Measurements from ENCODE around the gene CLDN14. TPM values are rescaled to one million over a fixed set of nuclear protein-coding genes. Genes with fewer than 3 reads are reported as not detected.

Gene CLDN14
- total RNA-seq, 1 experiment from 2014 or later = not detected

DNA sequence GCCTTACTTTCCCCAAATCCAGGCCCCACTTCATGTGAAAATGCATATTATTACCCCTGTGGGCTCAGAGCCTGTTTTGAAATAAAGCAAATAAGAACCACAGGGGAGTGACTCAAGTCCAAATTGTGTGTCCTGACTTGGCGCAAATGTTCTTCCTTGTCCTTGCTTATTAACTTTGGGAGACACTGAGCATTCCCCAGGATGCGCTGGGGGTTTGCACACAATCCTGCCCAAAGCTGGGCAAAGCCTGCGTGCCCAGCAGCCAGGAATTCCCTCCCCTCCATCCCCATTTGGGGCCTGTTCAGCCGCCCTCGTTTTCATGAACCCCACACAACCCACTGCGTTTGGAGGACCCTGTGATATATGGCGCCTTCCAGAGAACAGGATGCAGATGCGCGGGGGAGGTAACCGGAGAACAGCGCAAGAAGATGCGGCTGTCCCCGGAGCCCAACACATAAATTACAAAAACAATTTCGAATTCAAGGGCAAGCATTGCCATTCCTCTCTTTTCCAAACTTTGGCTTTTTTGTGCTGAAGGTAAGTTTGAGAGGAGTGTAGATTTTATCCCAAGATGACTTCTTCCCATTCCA lies 42.4 kb upstream of the CLDN14 start:
- H3K27ac ChIP-seq (ENCODE audit: insufficient read length, low read depth, low read length) = no peak overlapping the region
- no peaks in the 10 kb centered on the region for H4K20me1 ChIP-seq (ENCODE audit: control insufficient read depth, insufficient read depth, insufficient read length)
- H2BK12ac ChIP-seq (ENCODE audit: insufficient read length, low read depth, low read length) = no peak overlapping the region
- H3K23me2 ChIP-seq (ENCODE audit: insufficient read length, low read depth, low read length, poor library complexity, severe bottlenecking) = no peaks in the 10 kb centered on the region
- H3K23ac ChIP-seq (ENCODE audit: insufficient read length, low read depth, low read length) = no peak overlapping the region
- H3K4me1 ChIP-seq (ENCODE audit: insufficient read depth, low read length) = no peaks in the 10 kb centered on the region
- no peak overlapping the region for H3K4me2 ChIP-seq (ENCODE audit: insufficient read depth, insufficient read length, low read length)
- H3K79me2 ChIP-seq (ENCODE audit: insufficient read depth, low read length) = no peaks in the 10 kb centered on the region
- no peak overlapping the region for H3K18ac ChIP-seq (ENCODE audit: insufficient read length, low read depth, low read length)
- no peak overlapping the region for H2BK120ac ChIP-seq (ENCODE audit: low read depth, low read length, poor library complexity, severe bottlenecking)
- no peak overlapping the region for H3K4ac ChIP-seq (ENCODE audit: low read depth, low read length)
- no CpG with 5 or more reads among the region's 14 CpGs for WGBS (ENCODE audit: extremely low coverage, insufficient read length, low lambda C conversion rate)
- Mint-ChIP-seq H3K4me1 (no peaks in the 10 kb centered on the region), H3K36me3 (ENCODE audit: insufficient read depth in 1 of 3, low read depth in 3 of 3) (no peaks in the 10 kb centered on the region; a peak in 1 of 7 replicates), H3K27ac (no peak overlapping the region), H3K4me3 (no peak overlapping the region), H3K9me3 (peaks cover 3 to 9% of the 10 kb centered on the region in 2 experiments; a peak in 4 of 5 replicates), H3K27me3 (ENCODE audit: low read depth) (peaks cover 5% of the 10 kb centered on the region)
- DNase-seq = no peak
- H3K27me3 ChIP-seq (ENCODE audit: insufficient read depth, low read length) = no peaks in the 10 kb centered on the region
- H2BK20ac ChIP-seq (ENCODE audit: low read depth, low read length, poor library complexity, severe bottlenecking) = no peak overlapping the region
- H3K56ac ChIP-seq (ENCODE audit: insufficient read length, low read depth, low read length) = no peak overlapping the region
- H3K9me3 ChIP-seq (ENCODE audit: control insufficient read depth, low read depth, low read length) = no peaks in the 10 kb centered on the region
- H3T11ph ChIP-seq (ENCODE audit: low read length) = no peak overlapping the region
- no peak overlapping the region for H2AK5ac ChIP-seq (ENCODE audit: insufficient read length, low read length)
- H3K79me1 ChIP-seq (ENCODE audit: insufficient read depth, low read depth, low read length, poor library complexity, severe bottlenecking) = no peaks in the 10 kb centered on the region
- H3K9ac ChIP-seq (ENCODE audit: extremely low read depth, insufficient read length, low read length) = no peak overlapping the region
- H2BK15ac ChIP-seq (ENCODE audit: low read depth, low read length) = no peak overlapping the region
- TF ChIP-seq, protein P1, sequence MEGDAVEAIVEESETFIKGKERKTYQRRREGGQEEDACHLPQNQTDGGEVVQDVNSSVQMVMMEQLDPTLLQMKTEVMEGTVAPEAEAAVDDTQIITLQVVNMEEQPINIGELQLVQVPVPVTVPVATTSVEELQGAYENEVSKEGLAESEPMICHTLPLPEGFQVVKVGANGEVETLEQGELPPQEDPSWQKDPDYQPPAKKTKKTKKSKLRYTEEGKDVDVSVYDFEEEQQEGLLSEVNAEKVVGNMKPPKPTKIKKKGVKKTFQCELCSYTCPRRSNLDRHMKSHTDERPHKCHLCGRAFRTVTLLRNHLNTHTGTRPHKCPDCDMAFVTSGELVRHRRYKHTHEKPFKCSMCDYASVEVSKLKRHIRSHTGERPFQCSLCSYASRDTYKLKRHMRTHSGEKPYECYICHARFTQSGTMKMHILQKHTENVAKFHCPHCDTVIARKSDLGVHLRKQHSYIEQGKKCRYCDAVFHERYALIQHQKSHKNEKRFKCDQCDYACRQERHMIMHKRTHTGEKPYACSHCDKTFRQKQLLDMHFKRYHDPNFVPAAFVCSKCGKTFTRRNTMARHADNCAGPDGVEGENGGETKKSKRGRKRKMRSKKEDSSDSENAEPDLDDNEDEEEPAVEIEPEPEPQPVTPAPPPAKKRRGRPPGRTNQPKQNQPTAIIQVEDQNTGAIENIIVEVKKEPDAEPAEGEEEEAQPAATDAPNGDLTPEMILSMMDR (conservative IDR thresholded peaks at IDR 0.05) = no peak
- no peak overlapping the region for H2AFZ ChIP-seq (ENCODE audit: low read length)
- H3K14ac ChIP-seq (ENCODE audit: insufficient read depth, low read length) = no peak overlapping the region; the same call in 1 of the 2 replicates
- no peak overlapping the region for H2BK5ac ChIP-seq (ENCODE audit: insufficient read length, low read length)
- H4K91ac ChIP-seq (ENCODE audit: insufficient read length, low read depth, low read length) = no peak overlapping the region
- H4K8ac ChIP-seq (replicated peaks; ENCODE audit: insufficient read length, low read depth, low read length) = no peak overlapping the region
- no peak overlapping the region for H4K5ac ChIP-seq (ENCODE audit: insufficient read length, low read depth, low read length)

Data from H9 (cell line).